NCI-H774 (cell line): ENCODE data around the gene CARMIL1.
A peak's percentile ranks its signal among the peaks of the same experiment; 100 is the strongest.

Source experiments
- DNase-seq: peaks from one replicate; lab custom pipeline; 2025; lab: John Stamatoyannopoulos, UW

Gene CARMIL1

DNA sequence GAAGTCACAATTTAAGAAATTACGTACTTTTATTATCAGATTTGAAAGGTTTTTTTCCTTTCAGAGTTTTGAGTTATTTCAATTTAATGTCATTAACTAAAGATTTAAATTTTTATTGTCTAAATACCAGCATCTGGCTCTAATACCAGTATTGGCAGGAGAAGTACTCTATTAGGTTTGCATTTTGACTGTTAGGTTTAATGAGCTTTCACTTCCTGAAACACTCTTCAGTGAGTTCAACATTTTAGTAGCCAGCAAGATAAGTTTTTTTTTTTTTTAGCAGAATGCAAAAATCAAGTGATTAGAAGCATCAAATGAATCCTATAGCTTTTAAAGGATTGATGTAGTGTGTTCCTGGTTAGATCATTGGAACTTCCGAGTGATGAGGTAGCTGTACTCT, 338.8 kb downstream of the CARMIL1 start:
- DNase-seq = no peak

DNA sequence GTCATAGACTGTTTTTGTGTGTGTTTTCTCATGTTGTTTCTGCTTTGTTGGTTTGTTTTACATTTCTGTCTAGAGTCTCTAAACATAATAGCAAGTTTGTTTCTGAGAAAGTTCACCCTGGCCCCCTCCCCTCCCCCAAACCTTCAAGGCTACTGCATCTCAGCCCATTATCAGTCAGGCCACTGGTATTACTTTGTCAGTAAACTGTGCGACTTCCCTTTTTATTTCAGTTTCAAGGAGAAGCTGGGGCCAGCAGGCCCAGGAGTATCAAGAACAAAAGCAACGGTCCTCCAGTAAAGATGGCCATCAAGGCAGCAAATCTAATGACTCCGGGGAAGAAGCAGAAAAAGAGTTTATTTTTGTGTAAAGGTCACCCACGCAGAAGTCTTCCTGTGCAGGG, 340.0 kb downstream of the CARMIL1 start:
- no peak for DNase-seq

DNA sequence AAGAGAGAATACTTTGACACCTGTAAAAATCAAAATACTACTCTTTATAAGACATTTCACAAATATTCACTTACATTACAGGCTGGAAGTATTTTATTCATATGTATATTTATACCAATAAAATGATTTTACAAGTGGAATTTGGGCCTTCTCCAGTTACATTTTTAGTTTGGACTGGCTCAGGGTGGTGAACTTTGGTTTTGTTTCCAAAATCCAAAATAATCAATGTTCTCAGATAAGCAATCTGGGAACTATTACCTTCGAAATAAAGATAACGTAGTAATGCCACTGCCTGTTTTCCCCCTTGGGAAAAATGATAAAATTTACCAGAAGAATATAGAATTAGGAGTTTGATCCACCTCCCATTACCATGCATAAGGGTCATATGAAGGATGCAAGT, 341.2 kb downstream of the CARMIL1 start:
- no peak for DNase-seq

DNA sequence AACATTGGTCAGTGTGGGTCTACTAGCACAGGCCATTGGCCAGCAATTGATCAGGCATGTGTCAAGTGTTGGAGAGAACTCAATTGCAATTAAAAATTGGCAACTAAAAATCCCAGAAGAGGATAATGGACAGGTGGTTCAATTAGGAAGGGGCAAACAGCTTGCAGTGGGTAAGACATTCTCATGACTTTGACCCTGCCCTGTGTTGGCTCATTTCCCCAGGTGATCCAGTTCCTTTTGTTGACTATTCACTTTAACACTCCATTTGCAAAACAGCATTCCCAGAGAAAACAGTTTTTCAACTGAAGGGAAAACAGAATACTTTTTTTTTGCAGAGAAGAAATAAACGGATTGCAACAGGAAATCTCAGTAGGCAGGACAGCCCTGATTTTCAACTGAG, 343.9 kb downstream of the CARMIL1 start:
- no peak for DNase-seq

DNA sequence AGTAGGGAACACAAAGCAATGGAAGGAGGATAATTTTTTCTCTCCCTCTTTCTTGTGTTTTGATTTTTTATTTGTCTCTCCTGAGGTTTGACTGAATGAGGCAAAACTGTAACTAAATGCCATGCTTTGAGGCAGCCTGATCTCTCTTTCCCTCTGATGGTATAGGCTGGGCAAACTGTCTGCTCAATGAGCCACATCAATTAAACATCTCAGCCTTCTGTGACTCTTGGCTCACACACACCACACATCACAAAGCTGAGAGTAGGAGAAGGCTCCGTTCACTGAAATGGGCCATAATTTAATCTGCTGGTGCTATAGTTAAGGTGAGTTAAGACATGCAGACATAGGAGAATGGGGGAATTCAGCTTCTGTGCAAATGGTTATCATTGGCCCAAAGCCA, 344.7 kb downstream of the CARMIL1 start:
- no peak for DNase-seq

DNA sequence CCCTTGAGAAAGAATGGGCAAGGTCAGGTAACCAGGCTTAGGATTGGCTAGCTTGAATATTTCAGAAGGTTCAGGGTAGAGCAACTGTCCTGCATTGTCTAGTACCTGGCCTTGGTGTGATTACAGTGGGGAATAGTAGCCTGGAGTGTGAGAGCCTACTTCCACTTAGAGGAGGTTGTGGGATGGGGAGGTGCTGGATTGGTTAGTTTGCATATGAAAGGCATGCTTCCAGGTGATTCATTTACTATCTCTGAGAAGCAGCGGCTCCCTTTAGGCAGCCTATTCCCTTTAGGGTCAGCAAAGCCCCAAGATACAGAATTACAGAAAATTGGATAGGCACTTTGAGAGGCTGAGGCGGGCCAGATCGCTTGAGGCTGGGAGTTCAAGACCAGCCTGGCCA, 347.8 kb downstream of the CARMIL1 start:
- DNase-seq = no peak

DNA sequence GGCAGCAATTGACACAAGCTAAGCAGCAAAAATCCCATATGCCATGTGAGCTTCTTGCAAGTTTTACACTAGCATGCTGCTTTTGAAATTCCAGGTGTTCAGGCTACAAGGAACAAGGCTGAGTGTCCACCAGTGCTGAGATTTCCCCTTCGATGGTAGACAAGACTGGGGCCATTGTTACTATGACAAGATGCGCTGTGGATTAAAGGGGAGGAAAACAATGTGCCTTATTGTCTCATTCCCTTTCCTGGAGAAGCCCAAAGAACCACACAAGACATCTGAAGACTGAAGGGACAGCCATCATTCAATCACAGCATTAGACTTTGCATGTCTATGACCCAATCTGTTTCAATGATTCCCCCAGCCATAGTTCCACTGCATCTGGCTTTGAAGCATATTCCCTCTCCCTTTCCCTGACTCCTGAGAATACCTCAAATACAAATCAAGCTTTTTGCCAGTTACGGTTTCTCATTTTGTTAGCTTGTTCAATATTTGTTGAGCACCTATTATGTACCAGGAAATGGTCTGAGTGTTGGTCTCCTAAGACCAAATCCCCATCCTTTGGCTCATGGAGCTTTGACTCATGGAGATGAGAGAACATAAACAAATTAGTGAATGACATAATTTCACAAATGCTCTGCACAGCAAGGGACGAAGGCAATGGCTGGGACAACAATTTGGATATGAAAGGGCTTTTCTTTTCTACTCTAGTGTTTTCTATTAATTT, 349.5 kb downstream of the CARMIL1 start:
- DNase-seq = peak; percentile 53

DNA sequence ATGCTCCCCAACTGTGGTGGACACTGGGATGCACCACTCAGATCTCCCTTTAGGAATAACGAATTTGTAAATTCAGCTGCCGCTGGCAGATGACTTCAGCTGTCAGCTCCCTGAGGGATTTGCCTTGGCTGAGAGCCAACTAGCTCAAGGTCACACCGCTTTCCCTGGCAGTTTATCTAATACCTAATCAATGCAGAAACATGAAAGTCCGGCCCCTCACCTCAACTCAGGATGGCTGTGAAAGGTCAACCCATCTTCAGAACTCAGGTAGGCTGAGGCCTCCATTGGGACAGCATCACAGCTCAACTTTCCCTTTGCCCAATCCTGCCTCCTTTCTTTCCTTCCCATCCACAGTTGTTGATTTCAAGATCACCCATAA, 350.0 kb downstream of the CARMIL1 start:
- peak; percentile 53 for DNase-seq

DNA sequence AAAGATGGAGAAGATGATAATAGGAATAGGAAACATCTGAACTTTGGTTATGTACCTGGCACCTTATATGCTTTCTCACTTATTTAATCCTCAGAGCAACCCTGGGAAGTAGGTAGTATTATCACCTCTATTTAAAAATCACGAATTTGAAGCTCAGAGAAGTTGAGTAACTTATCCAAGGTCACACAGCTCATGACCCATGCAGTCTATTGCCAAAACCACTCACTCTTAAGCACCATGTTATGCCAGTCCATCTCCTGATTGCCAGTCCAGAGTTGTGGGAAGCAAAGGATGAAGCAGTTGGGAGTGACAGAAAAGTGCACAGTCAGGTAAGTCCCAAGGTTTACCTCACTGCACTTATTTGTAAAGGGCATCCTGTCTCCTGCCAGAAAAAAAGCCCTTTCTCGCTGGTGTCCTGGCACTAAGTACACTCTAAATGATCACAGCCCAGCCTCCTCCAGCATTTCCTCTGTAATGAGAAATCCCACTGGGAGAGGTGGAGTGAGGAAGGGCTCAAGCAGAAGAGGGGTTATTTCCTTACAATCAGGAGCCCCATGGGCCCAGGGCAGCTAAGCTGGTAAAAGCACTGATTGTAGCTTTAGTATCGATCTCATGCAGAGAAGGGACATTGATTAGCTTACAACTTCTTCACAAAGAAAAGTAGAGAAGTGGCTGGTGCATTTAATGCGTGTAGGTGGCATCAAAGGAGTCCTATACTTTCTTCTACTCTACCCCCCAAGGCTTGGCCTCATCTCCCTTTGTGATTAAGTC, 351.5 kb downstream of the CARMIL1 start:
- DNase-seq = no peak

DNA sequence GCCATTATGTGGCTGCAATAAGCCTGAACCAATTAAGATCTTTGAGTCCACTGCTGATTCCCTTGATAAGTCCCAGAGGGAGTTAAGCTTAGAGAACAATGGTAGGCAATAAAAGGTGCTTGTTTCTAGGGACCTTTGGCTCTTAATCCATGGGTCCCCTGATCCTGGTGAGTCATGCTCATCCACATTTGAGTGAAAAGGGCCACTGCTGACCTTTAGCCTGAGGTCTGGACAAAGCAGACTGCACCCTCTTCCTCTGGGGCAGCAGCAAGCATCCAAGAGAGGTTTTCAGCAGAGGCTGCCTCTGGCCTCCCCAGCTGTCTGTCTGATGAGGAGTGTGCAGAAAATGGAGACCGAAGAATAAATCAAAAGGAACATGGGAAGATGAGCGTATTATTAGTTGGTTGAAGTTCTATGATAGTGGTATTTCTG, 356.7 kb downstream of the CARMIL1 start:
- no peak for DNase-seq

DNA sequence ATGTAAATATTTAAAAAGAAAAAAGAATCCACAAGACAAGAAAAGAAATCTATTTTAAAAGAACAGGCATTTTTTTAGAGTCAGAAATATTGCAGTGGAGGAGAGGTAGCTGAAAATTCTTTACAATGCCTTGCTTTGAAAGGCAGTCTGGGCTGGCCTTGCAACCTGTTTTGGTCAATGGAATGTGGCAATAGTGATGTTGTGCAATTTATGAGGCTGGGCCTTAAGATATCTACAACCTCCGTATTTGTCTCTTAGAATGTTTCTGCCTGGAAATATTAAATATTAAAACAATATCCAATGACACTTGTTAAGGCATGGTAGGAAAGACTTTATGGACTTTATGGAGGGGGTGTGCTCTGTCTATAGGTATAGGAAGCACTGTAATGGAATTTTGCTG, 358.0 kb downstream of the CARMIL1 start:
- DNase-seq = no peak

DNA sequence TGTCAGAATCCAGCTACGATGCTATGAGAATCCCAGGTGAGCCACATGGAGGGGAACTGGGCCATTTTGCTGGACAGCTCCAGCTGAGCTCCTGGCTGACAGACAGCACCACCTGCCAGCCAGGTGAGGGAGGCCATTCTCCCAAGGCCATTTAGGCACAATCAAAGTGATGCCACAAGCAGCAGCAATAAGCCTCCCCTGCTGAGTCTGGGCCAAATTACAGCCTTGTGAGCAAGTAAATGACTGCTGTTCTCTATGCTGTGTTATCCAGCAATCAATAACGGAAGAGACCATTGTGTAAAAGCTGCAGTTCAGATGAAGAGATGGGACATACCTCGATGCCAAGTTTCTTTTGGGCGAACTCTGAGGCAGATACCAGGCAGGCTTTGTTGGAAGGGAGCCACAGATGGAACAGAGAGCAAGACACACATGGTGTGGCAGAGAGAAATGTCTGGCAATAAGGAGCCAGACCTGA, 358.8 kb downstream of the CARMIL1 start:
- DNase-seq = peak; percentile 74

DNA sequence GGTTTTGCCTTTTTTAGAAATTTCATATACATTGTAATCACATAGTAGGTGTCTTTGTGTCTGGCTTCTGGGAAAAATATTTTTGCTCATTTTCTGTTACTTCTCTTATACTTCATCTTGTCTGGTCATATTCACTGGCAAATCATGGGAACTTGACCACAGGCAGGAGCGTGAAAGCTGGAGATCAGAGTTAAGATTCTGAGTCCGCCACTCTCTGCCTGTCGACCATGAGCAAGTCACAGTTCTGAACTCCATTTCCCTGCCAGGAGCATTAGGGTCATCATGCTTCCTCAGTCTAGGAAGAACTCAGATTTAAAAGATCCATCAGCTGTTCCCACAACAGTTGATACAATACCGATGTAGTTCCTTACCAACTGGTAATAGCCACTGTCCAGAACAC, 360.5 kb downstream of the CARMIL1 start:
- DNase-seq = no peak

DNA sequence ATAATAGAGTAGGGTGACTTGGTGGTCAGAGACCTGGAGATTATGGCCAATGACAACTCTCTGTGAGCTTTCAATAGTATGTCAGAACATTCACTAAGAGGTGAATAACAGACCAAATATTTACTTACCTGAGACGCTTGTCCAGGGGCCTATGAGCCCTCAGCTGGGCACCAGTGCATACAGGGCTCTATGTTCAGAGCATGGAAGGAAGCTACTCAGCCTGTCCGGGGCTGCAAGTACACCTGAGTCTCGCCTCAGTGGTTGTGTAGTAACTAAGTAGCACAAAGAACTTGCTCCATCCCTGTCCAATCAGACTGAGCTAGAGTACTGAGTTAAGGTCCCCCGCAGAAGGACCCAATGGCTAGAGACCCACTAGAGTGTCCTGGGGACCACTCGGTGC, 361.3 kb downstream of the CARMIL1 start:
- peak; percentile 22 for DNase-seq

DNA sequence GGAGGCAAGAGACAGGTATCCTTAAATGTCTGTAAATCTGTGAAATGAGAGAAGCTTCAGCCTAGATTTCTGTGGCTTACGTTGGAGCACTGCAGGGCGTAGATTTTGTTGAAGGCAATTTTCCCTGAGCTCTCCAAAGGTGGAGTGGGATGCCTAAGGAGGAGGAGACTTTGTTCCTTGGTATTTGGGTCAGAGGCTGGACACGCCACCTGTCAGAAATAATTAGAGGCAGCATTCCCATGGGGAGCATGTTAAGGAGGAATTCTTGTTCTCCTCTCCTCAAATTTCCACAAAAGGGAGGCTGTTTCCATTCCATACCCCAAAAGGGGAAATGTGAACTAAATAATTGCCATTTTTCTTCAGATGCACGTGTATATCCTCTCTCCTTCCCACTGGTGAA, 361.7 kb downstream of the CARMIL1 start:
- DNase-seq = no peak

DNA sequence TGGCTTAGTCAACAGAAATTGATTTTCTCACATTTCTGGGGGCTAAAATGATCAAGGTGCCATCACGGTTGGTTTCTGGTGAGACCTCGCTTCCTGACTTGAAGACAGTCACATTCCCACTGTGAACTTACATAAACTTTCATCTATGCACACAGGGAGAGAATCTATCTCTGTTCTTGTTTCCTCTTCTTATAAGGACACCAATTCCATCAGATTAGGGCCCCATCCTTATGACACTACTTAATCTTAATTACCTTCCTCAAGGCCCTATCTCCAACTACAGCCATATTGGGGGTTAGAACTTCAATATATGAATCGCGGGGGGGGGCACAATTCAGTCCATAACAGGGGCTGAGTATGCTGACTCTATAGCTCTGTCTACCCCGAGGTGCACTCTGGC, 362.2 kb downstream of the CARMIL1 start:
- no peak for DNase-seq

DNA sequence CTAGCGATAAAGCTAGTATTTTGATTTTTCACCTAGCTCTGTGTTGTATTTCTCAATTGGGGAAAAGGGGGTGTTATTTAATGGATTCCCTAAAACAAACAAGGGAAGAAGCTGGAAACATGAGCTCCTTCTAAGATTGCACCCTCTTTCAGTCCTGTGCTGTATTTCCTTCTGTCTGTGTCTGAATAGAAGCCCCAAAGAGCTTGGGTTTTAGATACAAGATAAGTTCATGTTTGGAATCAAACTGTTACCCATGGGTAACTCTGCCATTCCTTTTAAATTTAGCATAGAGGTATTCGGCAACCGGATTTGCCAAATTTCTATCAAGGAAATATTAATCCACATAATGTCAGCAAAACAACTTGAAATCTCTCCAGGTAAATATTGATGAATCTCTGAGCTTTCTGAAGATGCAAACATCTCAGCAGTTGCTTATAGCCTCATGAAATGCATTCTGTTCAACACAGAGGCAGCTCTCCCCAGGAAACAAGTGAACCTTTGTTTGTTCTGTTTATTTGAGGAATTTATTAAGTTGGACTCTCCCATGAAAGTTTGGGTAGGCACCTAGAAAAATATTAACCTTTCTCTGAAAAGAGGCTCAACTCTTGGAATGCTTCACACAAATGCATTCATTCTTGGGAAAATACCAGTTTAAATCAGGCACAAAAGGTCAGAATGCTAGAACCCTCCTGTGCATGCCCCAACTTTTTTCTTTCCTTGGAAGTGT, 362.9 kb downstream of the CARMIL1 start:
- DNase-seq = no peak

DNA sequence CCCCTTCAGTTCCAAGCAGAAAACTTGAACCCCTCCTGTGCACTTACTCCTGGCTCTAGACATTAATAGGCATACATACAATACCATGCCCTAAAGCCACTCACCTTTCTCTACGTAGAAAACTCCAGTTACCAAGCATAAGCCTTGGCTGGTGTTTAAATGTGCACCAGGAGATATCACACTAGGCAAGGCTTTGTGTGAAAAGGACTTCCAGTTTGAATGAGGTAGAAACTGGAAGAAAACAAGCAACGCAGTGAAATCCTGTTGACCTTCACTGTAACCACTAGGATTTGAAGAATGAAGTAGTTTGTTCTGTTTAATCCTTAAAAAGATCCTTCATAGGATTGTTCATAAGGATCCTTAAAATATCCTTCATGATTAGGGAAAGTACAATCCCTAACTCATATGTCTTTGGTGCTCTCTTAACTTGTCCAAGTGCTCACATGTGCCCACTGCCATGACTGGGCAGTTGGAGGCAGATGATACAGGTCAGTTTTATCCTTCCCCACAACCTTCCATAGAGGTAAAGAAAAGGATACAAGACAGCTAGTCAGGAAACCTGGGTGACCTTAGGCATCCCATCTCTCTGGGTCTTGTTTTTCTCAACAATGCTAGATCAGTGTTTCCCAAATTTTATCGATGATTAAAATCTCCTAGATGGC, 363.6 kb downstream of the CARMIL1 start:
- DNase-seq = no peak

DNA sequence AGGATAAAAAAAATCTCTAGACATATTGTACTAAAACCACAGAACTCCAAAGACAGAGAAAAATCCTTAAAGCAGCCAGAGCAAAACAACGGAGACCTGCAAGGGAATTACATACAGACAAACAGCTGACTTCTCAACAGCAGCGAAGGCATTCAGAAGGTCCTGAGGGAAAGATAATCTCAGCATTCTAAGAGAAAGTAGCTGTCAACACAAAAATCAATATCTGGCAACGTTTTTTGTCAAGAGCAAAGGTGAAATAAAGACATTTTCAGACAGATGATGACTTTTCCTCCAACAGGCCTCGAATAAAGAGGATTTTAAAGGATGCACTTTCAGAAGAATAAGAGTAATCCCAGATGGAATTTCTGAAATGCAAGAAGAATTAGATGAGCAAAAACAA, 366.7 kb downstream of the CARMIL1 start:
- no peak for DNase-seq

DNA sequence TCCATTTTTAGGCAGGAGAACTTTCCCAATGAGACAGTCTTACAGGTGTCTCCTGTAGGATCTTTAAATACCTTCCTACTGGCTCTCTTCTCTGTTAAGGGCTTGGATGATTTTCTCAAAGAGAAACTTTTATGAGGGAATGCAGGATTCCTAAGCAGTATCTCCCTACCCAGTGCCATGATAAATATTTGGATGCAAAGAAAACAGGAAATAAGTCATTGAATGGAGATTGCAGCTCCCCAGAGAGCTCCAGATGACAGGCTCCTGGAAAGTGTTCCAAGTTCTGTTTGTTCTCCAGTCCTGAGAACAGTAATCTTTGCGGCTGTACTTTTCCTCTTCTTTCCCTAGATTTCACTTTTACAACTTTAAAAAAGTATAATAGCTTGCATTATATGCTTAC, 370.4 kb downstream of the CARMIL1 start:
- no peak for DNase-seq

DNA sequence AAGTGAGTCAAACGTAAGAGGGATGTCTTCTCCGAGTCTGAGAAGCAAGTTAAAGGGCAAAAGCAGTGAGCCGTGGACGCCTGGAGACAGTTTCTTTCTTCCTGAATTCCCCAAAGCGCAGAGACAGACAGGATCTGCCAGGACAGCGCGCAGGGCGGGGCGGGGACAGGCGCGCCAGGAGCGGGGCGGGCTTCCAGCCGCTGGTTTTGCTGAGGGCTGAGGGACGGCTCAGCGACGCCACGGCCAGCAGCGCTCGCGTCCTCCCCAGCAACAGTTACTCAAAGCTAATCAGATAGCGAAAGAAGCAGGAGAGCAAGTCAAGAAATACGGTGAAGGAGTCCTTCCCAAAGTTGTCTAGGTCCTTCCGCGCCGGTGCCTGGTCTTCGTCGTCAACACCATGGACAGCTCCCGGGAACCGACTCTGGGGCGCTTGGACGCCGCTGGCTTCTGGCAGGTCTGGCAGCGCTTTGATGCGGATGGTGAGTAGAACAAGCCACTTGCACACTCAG, 372.9 kb downstream of the CARMIL1 start, which contains the start of gene SCGN:
TSS of gene SCGN (plus strand) at position 209 of the 509 bp plus-strand sequence. CDS start at position 398, 189 bp downstream.
- peak; percentile 31 for DNase-seq

DNA sequence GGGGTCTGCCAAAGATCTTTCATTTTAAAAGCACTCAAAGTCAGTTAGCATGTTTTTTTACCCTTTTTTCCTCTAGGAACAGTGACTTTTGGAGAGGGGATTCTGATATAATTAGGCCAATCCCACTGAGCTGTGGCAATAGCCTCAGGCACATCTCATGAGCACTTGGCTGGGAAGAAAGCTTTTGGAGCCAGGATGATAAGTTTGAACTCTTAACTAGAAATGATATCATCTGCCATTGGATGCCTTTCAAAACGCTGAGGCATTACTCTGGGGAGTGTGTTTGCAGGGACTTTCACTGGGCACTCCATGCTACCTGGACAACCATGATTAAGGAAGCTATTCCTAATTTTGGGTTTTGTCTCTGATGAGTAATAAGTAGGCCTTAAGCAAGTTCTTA, 376.5 kb downstream of the CARMIL1 start:
- no peak for DNase-seq
